OCI-LY7 (cell line): Measurements from ENCODE around the gene TYW1B. TPM values are rescaled to one million over a fixed set of nuclear protein-coding genes. Genes with fewer than 3 reads are reported as not detected.
A peak's percentile ranks its signal among the peaks of the same experiment; 100 is the strongest.
"Not testable (repeated sequence)": the region's sequence is repeated elsewhere in the genome, so short reads cannot be mapped to it uniquely, and the experiment has no call there.

Experiments
- BruUV-seq: library from RNA; stranded (reverse); fragments of 400-500 nt; replicated peaks from 2 replicates; lab custom pipeline; 2021; lab: Mats Ljungman, UMichigan
- CTCF ChIA-PET: fragments of 300-600 bp; sonication (Branson Sonifier 250); formaldehyde crosslinking; loops from one replicate; lab custom pipeline; 2022; ENCODE audit warnings: antibody characterized with exemption; ENCODE audit not compliant: unreplicated experiment; lab: Charles Lee
- POLR2A ChIA-PET: fragments of 300-600 bp; sonication (Branson Sonifier 250); formaldehyde crosslinking; loops from one replicate; lab custom pipeline; 2022; ENCODE audit warnings: antibody characterized with exemption; lab: Charles Lee
- DNase-seq: peaks from one replicate; pipeline ENCODE4 v3.0.0-alpha.2; 2015; ENCODE audit warnings: low spot score
- H2AFZ ChIP-seq: fragments of 200-600 bp; sonication (generic), shearing (Covaris generic); 2 replicates; pipeline ENCODE4 v1.6.1; 2014; ENCODE audit warnings: mild to moderate bottlenecking, antibody characterized with exemption, low read length, moderate library complexity
- H3K27ac ChIP-seq: fragments of 200-600 bp; sonication (generic); 2 replicates; pipeline ENCODE4 v1.5.1; 2014; ENCODE audit warnings: mixed run types, low read depth, mild to moderate bottlenecking, moderate library complexity, low read length, inconsistent platforms; ENCODE audit not compliant: poor library complexity, severe bottlenecking
- H3K36me3 ChIP-seq: fragments of 200-600 bp; sonication (generic); 2 replicates; pipeline ENCODE4 v1.6.1; 2014; ENCODE audit warnings: mild to moderate bottlenecking, antibody characterized with exemption, low read length, moderate library complexity, mixed read lengths; ENCODE audit not compliant: insufficient read depth
- H3K4me1 ChIP-seq: fragments of 200-600 bp; sonication (generic); 2 replicates; pipeline ENCODE4 v1.5.1; 2014; ENCODE audit warnings: mild to moderate bottlenecking, low read length; ENCODE audit not compliant: insufficient read depth, poor library complexity, severe bottlenecking
- H3K4me2 ChIP-seq: fragments of 200-600 bp; sonication (generic); 2 replicates; pipeline ENCODE4 v1.6.1; 2014; ENCODE audit warnings: mild to moderate bottlenecking, low read length
- H3K4me3 ChIP-seq: fragments of 200-600 bp; sonication (generic); 2 replicates; pipeline ENCODE4 v1.5.1; 2014; ENCODE audit warnings: mild to moderate bottlenecking, low read depth, low read length; ENCODE audit not compliant: poor library complexity, severe bottlenecking
- H3K79me2 ChIP-seq: fragments of 200-600 bp; sonication (generic); 2 replicates; pipeline ENCODE4 v1.6.1; 2016; ENCODE audit warnings: low read depth, mild to moderate bottlenecking, low read length, moderate library complexity, mixed read lengths; ENCODE audit not compliant: insufficient read depth
- H3K9me2 ChIP-seq: fragments of 200-600 bp; sonication (generic); 2 replicates; pipeline ENCODE4 v1.6.1; 2016; ENCODE audit warnings: mild to moderate bottlenecking, low read length, mixed read lengths; ENCODE audit not compliant: insufficient read depth
- H3K9me3 ChIP-seq: fragments of 200-600 bp; sonication (generic); 2 replicates; pipeline ENCODE4 v1.6.1; 2014; ENCODE audit warnings: mild to moderate bottlenecking, mixed run types, low read length, mixed read lengths
- H4K20me1 ChIP-seq: fragments of 200-600 bp; sonication (generic); 2 replicates; pipeline ENCODE4 v1.6.1; 2014; ENCODE audit warnings: mild to moderate bottlenecking, antibody characterized with exemption, low read length, moderate library complexity, mixed read lengths; ENCODE audit not compliant: insufficient read depth
- CTCF ChIP-seq: fragments of 200-600 bp; sonication (generic); conservative IDR thresholded peaks from 2 replicates; pipeline ENCODE4 v1.5.1; 2014; ENCODE audit warnings: mild to moderate bottlenecking, antibody characterized with exemption, low read length, moderate library complexity, mixed read lengths
- intact Hi-C: fragments of 100-400 bp; cut with micrococcal nuclease; formaldehyde crosslinking; loops from one replicate; pipeline ENCODE4 v1.10.0; 2022; ENCODE audit not compliant: unreplicated experiment
- total RNA-seq, 2 experiments: library from RNA; depleted of rRNA in 1 of 2; stranded (reverse); fragments of >200 nt in 1 of 2; shearing (Covaris generic) in 1 of 2; gene quantifications; 2 replicates each; pipeline ENCODE4 v1.2.3, GENCODE V29; 2014 to 2022

TYW1B gene
- total RNA-seq, 2 experiments from 2014 or later, result 5.1 to 7.2 TPM

DNA sequence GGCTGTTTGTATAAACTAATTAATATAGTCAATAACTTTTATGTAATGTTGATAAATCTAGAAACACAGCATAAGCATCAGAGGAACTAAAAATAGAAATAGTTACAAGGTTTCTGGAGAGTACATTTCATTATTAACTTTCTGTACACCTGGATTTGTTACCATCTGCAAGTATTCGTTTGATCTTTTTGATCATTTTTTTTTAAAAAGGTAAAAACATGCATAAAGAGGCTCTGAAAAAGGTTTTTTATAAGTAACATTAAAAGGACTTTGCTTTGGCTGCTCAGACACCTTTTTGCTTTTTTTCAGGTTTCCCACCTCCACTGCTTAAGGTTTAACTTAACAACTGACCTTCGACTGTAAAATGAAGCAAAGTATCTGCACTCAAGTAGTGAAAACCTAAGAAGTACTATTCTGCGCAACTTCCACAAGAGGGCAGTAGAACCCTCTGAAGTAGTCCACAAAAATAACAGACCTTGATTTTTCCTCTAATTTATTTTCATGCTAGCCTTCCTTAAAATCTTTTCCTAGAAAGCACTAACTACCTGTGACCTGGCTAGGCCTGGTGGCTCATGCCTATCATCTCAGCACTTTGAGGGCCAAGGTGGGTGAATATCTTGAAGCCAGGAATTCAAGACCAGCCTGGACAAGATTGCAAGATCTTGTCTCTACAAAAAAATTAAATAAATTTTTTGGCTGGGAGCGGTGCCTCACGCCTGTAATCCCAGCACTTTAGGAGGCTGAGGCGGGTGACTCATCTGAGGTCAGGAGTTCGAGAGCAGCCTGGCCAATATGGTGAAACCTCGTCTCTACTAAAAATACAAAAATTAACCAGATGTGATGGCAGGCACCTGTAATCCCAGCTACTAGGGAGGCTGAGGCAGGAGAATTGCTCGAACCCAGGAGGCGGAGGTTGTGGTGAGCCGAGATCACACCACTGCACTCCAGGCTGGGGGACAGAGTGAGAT is 4.0 kb downstream of the TYW1B start:
- intact Hi-C loops, H3K9me2 ChIP-seq, H3K4me3 ChIP-seq, BruUV-seq, H4K20me1 ChIP-seq, H3K4me1 ChIP-seq, CTCF ChIA-PET, H3K36me3 ChIP-seq, H3K4me2 ChIP-seq, H3K27ac ChIP-seq, H3K9me3 ChIP-seq, POLR2A ChIA-PET, H2AFZ ChIP-seq: not testable (repeated sequence)
- peaks cover 14% of the 10 kb centered on the region; the same call in 1 of the 2 replicates for H3K79me2 ChIP-seq
- peak; percentile 65 for TF ChIP-seq CTCF
- DNase-seq, result peak; percentile 28

GRCh38 chr7:72822497-72822896 is 5.5 kb downstream of the TYW1B start:
- intact Hi-C loops, H3K36me3 ChIP-seq, CTCF ChIA-PET, H4K20me1 ChIP-seq, H3K4me2 ChIP-seq, BruUV-seq, H3K4me1 ChIP-seq, H3K9me2 ChIP-seq, H2AFZ ChIP-seq, DNase-seq, H3K27ac ChIP-seq, H3K9me3 ChIP-seq, H3K79me2 ChIP-seq, H3K4me3 ChIP-seq: not testable (repeated sequence)
- POLR2A ChIA-PET, result interaction anchor here (0.6 kb wide), 1 partner anchor 18 kb away, joined by 6 read pairs; no protein-coding TSS in a partner anchor

- H4K20me1 ChIP-seq, H3K4me1 ChIP-seq, H3K9me2 ChIP-seq, H3K79me2 ChIP-seq, BruUV-seq, H3K9me3 ChIP-seq, H3K4me3 ChIP-seq, DNase-seq, CTCF ChIA-PET, intact Hi-C loops, H3K4me2 ChIP-seq, H2AFZ ChIP-seq, H3K27ac ChIP-seq: not testable (repeated sequence)
- POLR2A ChIA-PET, result interaction anchor here (1.2 kb wide), 1 partner anchor 10 kb away, joined by 3 read pairs; no protein-coding TSS in a partner anchor
- peaks cover 16% of the 10 kb centered on the region for H3K36me3 ChIP-seq
These were observed 9.2 kb downstream of the TYW1B start for GRCh38 chr7:72818663-72819361.

DNA sequence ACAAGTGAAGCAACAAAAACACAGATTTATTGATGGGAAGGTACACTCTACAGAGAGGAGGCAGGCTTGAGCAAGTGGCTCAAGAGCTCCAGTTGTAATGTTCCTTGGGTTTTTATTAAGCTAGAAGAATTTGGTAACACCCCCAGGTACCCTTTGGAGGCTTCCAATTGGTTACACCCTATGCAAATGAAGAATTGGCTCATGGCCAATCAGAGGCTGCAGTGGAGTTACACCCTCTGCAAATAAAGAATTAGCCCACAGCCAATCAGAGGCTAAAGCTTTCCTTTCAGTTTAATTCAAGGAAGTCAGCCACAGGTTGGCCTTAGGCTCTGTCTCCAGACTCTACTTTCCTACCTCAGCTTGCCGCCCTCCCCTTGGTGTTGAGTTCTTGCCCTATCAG is 10.3 kb downstream of the TYW1B start:
- H4K20me1 ChIP-seq, H3K9me3 ChIP-seq, CTCF ChIA-PET, H3K4me2 ChIP-seq, H3K4me3 ChIP-seq, intact Hi-C loops, H2AFZ ChIP-seq, BruUV-seq, H3K9me2 ChIP-seq, H3K4me1 ChIP-seq, H3K79me2 ChIP-seq, DNase-seq, H3K27ac ChIP-seq: not testable (repeated sequence)
- POLR2A ChIA-PET, result interaction anchor here (0.7 to 1.2 kb wide), 3 partner anchors 12 to 740 kb away, joined by 3 read pairs; partner anchors contain the start of gene BCL7B
- H3K36me3 ChIP-seq, result peaks cover 22% of the 10 kb centered on the region

DNA sequence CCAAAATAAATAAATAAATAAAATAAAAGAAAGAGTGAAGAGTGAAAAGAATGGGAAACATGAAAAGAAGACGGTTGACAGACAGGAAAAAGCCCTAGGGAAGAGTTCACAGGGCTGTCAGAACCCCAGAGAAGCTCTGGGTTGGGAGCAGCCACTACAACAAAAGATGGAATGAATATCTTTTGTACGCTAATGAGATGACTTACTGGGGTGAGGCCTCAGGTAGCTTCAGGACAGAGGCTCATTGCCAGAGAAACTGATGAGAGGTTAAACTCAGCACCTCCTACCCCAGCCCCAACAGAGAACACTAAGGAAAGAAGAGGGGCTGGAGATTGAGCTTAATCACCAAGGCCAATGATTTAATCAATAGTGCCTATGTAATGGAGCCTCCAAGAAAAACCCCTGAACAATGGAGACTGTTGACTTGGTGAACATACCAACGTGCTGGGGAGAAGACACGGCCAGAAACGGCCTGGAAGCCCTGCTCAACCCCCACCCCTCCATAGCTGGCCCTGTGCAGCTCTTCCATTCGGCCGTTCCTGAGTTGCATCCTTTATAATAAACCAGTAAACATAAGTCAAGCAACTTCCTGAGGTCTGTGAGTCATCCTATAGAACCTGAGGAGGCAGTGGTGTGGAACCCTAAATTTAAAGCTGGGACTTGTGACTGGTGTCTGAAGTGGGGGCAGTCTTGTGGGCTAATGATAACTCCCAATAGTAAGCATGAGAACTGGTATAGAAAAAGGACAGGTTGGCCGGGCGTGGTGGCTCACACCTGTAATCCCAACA is 11.4 kb downstream of the TYW1B start:
- H3K9me2 ChIP-seq, DNase-seq, CTCF ChIA-PET, H3K9me3 ChIP-seq, H3K4me1 ChIP-seq, H3K27ac ChIP-seq, H3K4me2 ChIP-seq, POLR2A ChIA-PET, H2AFZ ChIP-seq, H3K4me3 ChIP-seq, intact Hi-C loops, BruUV-seq, H3K79me2 ChIP-seq, H4K20me1 ChIP-seq: not testable (repeated sequence)
- peaks cover 22% of the 10 kb centered on the region for H3K36me3 ChIP-seq
